Muscle layer of duodenum (tissue), 2 donors: ENCODE data around the gene KCNK5.

Experiments
- H3K27ac ChIP-seq: one replicate; pipeline ENCODE4 v1.7.0; 2013; ENCODE audit warnings: mild to moderate bottlenecking, low read length
- H3K27me3 ChIP-seq: one replicate; pipeline ENCODE4 v1.7.0; 2013; ENCODE audit warnings: low read depth, mild to moderate bottlenecking, control low read depth, low read length
- H3K36me3 ChIP-seq, 2 donors: one replicate each; pipeline ENCODE4 v1.7.0; 2013; ENCODE audit warnings: low read length in 2 of 2, control low read depth in 1 of 2, mild to moderate bottlenecking in 1 of 2; ENCODE audit not compliant: insufficient read depth in 2 of 2, control insufficient read depth in 1 of 2
- H3K4me1 ChIP-seq, 2 donors: one replicate each; pipeline ENCODE4 v1.7.0; 2013; ENCODE audit warnings: low read length in 2 of 2, mild to moderate bottlenecking in 2 of 2, control low read depth in 1 of 2, moderate library complexity in 1 of 2; ENCODE audit not compliant: insufficient read depth in 2 of 2, control insufficient read depth in 1 of 2
- H3K4me3 ChIP-seq, 2 donors: one replicate each; pipeline ENCODE4 v1.7.0; 2013; ENCODE audit warnings: low read length in 2 of 2, low read depth in 1 of 2, mild to moderate bottlenecking in 1 of 2
- H3K9me3 ChIP-seq, 2 donors: one replicate each; pipeline ENCODE4 v1.7.0; 2013; ENCODE audit warnings: low read length in 2 of 2, control low read depth in 1 of 2, mild to moderate bottlenecking in 1 of 2; ENCODE audit not compliant: control insufficient read depth in 1 of 2
- donor health status: healthy.

Gene KCNK5

GRCh38 chr6:39195792-39196385, 33.4 kb downstream of the KCNK5 start:
- H3K9me3 ChIP-seq = no peaks in the 10 kb centered on the region

GRCh38 chr6:39194466-39194865, 34.8 kb downstream of the KCNK5 start:
- H3K9me3 ChIP-seq = no peaks in the 10 kb centered on the region
- no peaks in the 10 kb centered on the region for H3K27me3 ChIP-seq
- H3K27ac ChIP-seq = no peak overlapping the region
- H3K4me3 ChIP-seq = no peak overlapping the region
- peaks cover 0 to 7% of the 10 kb centered on the region in 2 donors for H3K36me3 ChIP-seq
- no peaks in the 10 kb centered on the region for H3K4me1 ChIP-seq

More at GRCh38 chr6:39195792-39196385, 33.4 kb downstream of the KCNK5 start:
- peaks cover 0 to 6% of the 10 kb centered on the region in 2 donors for H3K36me3 ChIP-seq
- no peak overlapping the region for H3K4me3 ChIP-seq
- H3K4me1 ChIP-seq = no peaks in the 10 kb centered on the region
- H3K27me3 ChIP-seq = no peaks in the 10 kb centered on the region
- no peak overlapping the region for H3K27ac ChIP-seq

- Histone ChIP-seq H3K27me3 (no peaks in the 10 kb centered on the region), H3K9me3 (no peaks in the 10 kb centered on the region), H3K4me3 (no peak overlapping the region), H3K4me1 (no peaks in the 10 kb centered on the region), H3K27ac (no peak overlapping the region), H3K36me3 (peaks cover 0 to 7% of the 10 kb centered on the region in 2 donors)
These were observed 36.0 kb downstream of the KCNK5 start for GRCh38 chr6:39193201-39193791.

GRCh38 chr6:39192736-39193135, 36.5 kb downstream of the KCNK5 start:
- H3K27ac ChIP-seq = no peak overlapping the region
- H3K36me3 ChIP-seq = peaks cover 0 to 7% of the 10 kb centered on the region in 2 donors
- no peaks in the 10 kb centered on the region for H3K4me1 ChIP-seq

GRCh38 chr6:39191236-39191930, 37.9 kb downstream of the KCNK5 start:
- Histone ChIP-seq H3K27ac (no peak overlapping the region), H3K36me3 (peaks cover 0 to 7% of the 10 kb centered on the region in 2 donors)

More at GRCh38 chr6:39192736-39193135, 36.5 kb downstream of the KCNK5 start:
- Histone ChIP-seq H3K9me3 (no peaks in the 10 kb centered on the region), H3K4me3 (no peak overlapping the region), H3K27me3 (no peaks in the 10 kb centered on the region)

GRCh38 chr6:39190545-39191235, 38.6 kb downstream of the KCNK5 start:
- Histone ChIP-seq H3K27me3 (no peaks in the 10 kb centered on the region), H3K4me3 (no peak overlapping the region), H3K4me1 (no peaks in the 10 kb centered on the region), H3K36me3 (peaks cover 0 to 7% of the 10 kb centered on the region in 2 donors), H3K9me3 (no peaks in the 10 kb centered on the region), H3K27ac (no peak overlapping the region)

More at GRCh38 chr6:39191236-39191930, 37.9 kb downstream of the KCNK5 start:
- H3K27me3 ChIP-seq = no peaks in the 10 kb centered on the region
- no peaks in the 10 kb centered on the region for H3K9me3 ChIP-seq
- no peaks in the 10 kb centered on the region for H3K4me1 ChIP-seq
- no peak overlapping the region for H3K4me3 ChIP-seq

GRCh38 chr6:39189915-39190544, 39.2 kb downstream of the KCNK5 start:
- no peaks in the 10 kb centered on the region for H3K27me3 ChIP-seq
- no peaks in the 10 kb centered on the region for H3K4me1 ChIP-seq
- no peaks in the 10 kb centered on the region for H3K9me3 ChIP-seq
- H3K4me3 ChIP-seq = no peak overlapping the region
- no peak overlapping the region for H3K27ac ChIP-seq
- peaks cover 0 to 7% of the 10 kb centered on the region in 2 donors for H3K36me3 ChIP-seq

GRCh38 chr6:39189131-39189530, 40.1 kb downstream of the KCNK5 start:
- no peak overlapping the region for H3K27ac ChIP-seq
- H3K4me3 ChIP-seq = no peak overlapping the region
- H3K9me3 ChIP-seq = no peaks in the 10 kb centered on the region
- no peaks in the 10 kb centered on the region for H3K27me3 ChIP-seq
- peaks cover 0 to 7% of the 10 kb centered on the region in 2 donors for H3K36me3 ChIP-seq
- H3K4me1 ChIP-seq = no peaks in the 10 kb centered on the region

GRCh38 chr6:39188571-39188970, 40.7 kb downstream of the KCNK5 start:
- Histone ChIP-seq H3K4me1 (no peaks in the 10 kb centered on the region), H3K36me3 (peaks cover 0 to 7% of the 10 kb centered on the region in 2 donors), H3K9me3 (no peaks in the 10 kb centered on the region), H3K4me3 (no peak overlapping the region), H3K27ac (peak overlapping the region; percentile 31), H3K27me3 (no peaks in the 10 kb centered on the region)

GRCh38 chr6:39188098-39188450, 41.2 kb downstream of the KCNK5 start:
- Histone ChIP-seq H3K9me3 (no peaks in the 10 kb centered on the region), H3K27me3 (no peaks in the 10 kb centered on the region), H3K4me3 (no peak overlapping the region), H3K36me3 (peaks cover 0 to 7% of the 10 kb centered on the region in 2 donors), H3K4me1 (no peaks in the 10 kb centered on the region), H3K27ac (peak overlapping the region; percentile 31)
